Activated naive CD4-positive, alpha-beta T cell treated with anti-CD3 and anti-CD28 coated beads, Interleukin-2, amount 50 U/mL, for 16 hours (primary cell): ENCODE measurements around the gene CEP170B.
A peak's percentile ranks its signal among the peaks of the same experiment; 100 is the strongest.
"Not testable (repeated sequence)": the region's sequence is repeated elsewhere in the genome, so short reads cannot be mapped to it uniquely, and the experiment has no call there.

Source experiments
- DNase-seq: peaks from one replicate; pipeline ENCODE4 v3.0.0-alpha.2; 2020

CEP170B gene

DNA sequence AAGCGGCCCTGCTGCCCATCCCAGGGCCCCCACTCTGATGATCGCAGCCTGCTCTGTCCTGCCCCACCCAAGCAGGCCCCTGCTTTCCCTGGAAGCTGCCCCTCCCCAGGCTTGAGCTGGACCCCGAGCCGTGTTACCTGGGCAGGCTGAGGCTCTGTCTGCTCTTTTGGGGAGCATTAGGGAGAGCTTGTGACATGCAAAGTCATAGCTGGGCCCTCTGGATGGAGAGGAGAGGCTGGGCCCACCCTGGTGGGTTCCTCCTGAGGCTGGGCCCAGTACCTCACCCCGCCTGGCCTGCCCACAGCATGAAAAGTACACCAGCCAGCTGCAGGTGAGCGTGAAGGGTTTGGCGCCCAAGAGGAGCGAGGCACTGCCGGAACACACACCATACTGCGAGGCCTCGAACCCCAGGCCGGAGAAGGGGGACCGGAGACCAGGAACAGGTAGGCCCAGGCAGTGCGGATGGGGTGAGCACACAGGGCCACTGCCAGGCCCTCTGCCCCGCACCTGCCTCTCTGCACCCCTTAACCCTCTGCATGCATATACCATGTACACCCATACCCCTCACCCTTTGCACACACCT, 15.0 kb downstream of the CEP170B start:
- DNase-seq: peak; percentile 7

DNA sequence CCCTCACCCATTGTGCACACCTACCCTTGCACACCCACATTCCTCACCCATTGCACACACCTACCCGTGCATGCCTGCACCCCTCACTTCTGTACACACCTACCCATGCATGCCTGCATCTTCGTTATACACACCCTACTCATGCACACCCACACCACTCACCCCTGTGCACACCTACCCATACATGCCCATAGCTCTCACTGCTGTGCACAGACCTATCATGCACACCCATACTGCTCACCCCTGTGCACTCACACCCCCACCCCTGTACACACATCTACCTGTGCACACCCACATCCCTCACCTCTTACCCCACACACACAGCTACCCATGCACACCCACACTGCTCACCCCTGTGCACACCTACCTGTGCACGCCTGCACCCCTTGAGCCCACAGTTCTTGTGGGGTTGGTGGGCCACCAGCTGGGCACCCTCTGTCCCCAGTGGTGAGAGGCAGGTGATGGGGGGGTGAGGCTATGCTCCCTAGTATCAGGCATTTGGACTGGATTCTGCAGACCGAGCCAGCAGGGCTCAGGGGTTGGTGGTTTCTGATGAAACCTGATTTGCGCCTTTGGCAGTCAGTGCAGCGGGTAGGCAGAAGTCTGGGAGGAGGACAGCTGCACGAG, 15.6 kb downstream of the CEP170B start:
- no peak for DNase-seq

DNA sequence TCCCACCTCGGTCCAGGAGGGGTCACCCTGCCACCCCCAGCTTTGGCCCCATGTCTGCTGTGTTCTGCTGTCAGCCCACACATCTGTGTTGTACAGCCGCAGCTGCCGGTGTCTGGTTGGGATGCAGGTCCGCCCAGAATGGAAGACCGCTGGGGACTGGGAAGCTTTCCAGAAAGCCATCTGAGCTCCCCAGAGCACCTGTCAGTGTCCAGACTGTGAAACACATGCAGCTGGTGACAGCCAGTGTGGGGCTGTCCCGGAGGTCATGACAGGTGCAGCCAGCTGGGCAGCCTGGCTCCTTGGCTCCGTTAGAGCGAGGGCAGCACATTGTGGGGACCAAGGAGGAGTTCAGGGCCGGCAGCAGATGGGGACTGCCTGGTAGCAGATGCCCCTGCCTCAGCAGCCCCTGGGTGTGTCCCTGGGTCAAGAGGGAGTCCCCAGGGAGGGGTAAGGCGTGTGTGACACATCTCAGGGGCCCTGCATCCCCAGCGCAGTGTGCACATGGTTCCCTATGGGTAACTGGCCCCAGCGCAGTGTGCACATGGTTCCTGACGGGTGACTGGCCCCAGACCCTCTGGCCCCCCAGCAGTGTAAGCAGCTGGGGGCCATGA, 16.4 kb downstream of the CEP170B start:
- DNase-seq: no peak

DNA sequence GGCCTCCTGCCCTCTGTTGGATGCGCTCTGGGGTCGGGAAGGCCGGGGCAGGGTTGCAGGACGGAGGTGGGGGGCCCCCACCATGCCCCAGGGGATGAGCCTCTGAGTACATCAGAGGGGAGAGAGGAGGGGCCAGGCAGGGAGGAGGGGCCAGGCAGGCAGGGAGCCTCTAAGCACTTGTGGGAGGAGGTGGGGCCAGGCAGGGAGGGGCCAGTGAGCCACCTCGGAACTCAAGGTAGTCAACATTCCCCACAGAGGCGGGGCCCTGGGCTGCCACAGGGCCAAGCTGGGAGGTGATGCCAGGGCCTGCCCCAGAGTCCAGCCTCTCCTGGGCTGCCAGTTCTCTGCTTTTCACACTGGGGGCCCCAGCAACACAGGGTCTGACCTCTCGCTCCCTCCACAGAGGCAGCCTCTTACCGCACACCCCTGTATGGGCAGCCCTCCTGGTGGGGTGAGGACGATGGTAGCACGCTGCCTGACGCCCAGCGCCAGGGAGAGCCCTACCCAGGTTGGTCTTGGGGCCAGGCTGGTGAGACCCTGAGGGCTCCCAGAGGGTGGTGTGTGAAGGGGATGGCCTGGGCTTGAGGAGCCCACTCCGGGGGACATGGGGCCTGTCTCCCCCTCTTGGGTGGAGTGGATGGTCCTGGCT, 17.4 kb downstream of the CEP170B start:
- peak; percentile 25 for DNase-seq

DNA sequence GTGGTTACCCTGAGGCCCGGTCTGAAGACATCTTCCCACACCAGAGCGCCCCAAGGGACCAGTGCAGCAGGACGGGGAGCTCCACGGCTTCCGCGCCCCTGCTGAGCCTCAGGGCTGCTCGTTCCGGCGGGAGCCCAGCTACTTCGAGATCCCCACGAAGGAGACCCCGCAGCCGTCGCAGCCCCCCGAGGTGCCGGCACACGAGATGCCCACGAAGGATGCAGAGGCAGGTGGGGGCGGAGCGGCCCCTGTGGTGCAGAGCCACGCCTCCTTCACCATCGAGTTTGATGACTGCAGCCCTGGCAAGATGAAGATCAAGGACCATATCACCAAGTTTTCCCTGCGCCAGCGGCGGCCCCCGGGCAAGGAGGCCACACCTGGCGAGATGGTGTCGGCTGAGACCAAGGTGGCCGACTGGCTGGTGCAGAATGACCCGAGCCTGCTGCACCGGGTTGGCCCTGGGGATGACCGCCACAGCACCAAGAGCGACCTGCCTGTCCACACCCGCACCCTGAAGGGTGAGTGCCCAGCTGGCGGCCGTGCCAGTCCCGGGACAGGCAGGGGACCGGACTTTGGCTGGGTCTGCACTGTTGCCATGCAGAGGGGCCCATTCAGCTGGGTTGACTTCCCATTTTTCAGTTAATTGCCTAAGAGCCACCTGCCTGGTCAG, 18.1 kb downstream of the CEP170B start:
- DNase-seq: peak; percentile 9

DNA sequence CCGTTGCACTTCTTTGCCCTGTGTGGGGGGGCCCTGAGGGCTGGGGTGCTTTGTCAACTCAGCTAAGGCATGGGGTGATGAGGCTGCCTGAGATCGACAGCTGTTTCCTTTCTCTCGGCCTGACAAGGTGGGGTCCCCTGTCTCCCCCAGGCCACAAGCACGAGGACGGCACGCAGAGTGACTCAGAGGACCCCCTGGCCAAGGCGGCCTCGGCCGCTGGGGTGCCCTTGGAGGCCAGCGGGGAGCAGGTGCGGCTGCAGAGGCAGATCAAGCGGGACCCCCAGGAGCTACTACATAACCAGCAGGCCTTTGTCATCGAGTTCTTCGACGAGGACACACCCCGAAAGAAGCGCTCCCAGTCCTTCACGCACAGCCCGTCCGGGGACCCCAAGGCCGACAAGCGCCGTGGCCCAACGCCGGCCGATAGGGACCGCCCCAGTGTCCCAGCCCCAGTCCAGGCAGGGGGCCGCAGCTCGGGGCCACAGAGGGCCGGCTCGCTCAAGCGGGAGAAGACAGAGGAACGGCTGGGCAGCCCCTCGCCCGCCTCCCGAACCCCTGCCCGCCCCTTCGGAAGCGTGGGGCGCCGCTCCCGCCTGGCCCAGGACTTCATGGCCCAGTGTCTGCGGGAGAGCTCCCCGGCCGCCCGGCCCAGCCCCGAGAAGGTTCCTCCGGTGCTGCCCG, 18.8 kb downstream of the CEP170B start:
- no peak for DNase-seq

DNA sequence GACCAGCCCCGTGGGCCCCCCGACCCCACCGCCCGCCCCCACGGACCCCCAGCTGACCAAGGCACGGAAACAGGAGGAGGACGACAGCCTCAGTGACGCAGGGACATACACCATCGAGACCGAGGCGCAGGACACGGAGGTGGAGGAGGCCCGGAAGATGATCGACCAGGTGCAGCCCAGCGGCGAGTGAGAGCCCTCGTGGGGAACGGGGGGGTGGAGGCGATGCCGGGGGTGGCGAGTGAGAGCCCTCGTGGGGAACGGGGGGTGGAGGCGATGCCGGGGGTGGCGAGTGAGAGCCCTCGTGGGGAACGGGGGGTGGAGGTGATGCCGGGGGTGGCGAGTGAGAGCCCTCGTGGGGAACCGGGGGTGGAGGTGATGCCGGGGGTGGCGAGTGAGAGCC, 19.3 kb downstream of the CEP170B start:
- not testable (repeated sequence) for DNase-seq

DNA sequence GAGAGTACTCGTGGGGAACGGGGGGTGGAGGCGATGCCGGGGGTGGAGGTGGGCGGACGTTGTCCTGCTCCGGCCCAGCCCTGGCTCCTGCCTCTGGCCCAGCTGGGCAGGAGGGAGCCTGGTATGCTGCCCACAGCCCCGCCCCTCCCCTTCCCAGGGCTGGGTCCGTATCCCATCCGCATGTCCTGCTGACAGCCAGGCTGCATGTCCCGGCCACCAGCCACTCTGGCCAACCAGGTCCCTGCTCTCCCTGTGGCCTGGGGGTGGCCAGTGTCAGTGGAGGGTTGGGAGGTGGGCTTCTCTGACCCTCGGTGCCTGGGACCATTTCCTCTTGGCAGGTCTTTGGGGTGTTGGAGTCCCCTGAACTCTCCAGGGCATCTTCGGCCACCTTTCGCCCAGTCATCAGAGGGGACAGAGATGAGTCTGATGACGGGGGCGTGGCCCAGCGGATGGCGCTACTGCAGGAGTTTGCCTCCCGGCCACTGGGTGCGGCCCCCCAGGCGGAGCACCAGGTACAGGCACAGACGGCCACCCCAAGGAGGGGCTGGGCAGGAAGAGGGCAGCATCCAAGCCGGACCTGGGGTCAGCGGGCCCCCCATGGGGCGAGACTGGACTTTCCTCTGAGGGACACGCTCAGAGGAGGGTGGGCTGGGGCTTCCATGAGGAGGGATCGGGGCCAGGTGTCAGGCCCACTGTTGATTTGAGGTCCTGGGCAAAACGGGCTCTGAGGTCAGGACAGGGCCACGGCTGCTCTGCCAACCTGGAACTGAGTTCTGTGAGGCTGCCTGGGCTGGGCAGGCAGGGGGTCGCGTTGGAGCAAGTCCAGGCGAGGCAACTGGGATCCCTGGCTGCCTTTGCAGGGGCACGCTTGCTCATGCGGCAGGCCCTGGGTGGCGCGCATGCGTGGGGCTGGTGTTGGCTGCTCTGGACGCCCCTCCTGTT, 20.2 kb downstream of the CEP170B start:
- DNase-seq: no peak

DNA sequence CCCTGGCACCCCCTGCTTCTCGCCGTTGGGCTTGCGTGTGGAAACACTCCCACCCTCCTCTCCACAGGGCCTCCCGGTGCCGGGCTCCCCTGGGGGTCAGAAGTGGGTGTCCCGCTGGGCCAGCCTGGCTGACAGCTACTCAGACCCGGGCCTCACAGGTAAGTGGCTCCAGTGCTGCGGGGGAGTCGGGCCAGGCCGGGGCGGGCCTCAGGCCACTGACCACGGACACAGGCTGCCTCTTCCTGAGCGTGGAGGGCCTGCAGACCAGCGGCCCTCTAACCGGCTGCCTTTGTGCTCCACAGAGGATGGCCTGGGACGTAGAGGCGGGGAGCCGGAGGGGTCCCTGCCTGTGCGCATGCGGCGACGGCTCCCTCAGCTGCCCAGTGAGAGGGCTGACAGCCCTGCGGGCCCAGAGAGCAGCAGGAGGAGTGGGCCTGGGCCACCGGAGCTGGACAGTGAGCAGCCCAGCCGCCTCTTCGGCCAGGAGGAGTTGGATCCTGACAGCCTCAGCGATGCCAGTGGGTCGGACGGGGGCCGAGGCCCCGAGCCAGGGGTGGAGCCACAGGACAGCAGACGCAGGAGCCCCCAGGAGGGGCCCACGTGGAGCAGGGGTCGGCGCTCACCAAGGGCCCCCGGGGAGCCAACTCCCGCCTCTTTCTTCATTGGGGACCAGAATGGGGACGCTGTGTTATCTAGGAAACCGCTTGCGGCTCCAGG, 21.1 kb downstream of the CEP170B start:
- peak; percentile 10 for DNase-seq

DNA sequence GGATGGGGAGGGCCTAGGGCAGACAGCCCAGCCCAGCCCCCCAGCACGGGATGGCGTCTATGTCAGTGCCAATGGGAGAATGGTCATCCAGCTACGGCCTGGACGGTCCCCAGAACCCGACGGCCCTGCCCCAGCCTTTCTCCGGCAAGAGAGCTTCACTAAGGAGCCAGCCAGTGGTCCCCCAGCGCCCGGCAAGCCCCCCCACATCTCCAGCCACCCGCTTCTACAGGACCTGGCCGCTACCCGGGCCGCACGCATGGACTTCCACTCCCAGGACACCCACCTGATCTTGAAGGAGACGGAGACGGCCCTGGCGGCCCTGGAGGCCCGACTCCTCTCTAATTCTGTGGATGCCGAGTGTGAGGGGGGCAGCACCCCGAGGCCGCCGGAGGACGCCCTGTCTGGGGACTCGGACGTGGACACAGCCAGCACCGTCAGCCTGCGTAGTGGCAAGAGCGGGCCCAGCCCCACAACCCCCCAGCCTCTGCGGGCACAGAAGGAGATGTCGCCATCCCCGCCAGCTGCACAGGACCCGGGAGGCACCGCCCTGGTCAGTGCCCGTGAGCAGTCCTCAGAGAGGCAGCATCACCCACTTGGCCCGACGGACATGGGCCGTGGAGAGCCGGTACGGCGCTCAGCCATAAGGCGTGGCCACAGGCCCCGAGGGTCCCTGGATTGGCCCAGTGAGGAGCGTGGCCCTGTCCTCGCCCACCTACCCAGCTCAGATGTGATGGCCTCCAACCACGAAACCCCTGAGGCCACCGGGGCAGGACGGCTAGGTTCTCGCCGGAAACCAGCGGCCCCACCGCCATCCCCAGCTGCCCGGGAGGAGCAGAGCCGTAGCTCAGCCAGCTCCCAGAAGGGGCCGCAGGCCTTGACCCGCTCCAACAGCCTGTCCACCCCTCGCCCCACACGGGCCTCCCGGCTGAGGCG, 21.9 kb downstream of the CEP170B start:
- peak; percentile 9 for DNase-seq

DNA sequence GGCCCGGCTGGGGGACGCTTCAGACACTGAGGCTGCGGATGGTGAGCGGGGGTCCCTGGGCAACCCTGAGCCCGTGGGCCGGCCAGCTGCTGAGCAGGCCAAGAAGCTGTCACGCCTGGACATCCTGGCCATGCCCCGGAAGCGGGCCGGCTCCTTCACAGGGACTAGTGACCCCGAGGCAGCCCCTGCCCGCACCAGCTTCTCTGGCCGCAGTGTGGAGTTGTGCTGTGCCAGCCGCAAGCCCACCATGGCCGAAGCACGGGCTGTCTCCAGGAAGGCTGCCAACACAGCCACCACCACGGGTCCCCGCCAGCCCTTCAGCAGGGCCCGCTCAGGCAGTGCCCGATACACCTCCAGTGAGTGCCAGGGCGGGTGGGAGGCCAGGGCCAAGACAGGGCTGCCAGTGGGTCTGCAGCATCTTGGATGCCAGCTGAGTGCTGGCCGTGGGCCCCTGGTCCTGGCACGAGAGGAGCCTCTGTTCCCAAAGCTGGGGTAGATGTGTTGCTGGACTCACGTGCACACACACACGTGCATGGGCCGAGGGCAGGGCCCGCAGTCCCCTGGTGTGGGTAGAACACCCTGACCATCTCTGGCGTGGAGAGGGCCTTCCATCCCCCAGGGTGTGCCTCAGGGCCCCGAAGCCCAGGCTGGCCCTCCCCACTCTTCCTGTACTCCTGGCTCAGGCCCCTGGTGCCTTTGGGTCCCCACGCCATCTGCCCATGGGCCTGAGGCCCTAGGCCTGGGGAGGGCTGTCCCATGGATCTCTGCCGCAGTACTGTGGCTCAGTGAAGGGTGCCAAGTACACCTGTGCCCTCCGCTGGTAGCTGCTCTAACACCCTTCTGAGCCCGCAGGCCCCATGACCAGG, 22.8 kb downstream of the CEP170B start:
- DNase-seq: peak; percentile 9

DNA sequence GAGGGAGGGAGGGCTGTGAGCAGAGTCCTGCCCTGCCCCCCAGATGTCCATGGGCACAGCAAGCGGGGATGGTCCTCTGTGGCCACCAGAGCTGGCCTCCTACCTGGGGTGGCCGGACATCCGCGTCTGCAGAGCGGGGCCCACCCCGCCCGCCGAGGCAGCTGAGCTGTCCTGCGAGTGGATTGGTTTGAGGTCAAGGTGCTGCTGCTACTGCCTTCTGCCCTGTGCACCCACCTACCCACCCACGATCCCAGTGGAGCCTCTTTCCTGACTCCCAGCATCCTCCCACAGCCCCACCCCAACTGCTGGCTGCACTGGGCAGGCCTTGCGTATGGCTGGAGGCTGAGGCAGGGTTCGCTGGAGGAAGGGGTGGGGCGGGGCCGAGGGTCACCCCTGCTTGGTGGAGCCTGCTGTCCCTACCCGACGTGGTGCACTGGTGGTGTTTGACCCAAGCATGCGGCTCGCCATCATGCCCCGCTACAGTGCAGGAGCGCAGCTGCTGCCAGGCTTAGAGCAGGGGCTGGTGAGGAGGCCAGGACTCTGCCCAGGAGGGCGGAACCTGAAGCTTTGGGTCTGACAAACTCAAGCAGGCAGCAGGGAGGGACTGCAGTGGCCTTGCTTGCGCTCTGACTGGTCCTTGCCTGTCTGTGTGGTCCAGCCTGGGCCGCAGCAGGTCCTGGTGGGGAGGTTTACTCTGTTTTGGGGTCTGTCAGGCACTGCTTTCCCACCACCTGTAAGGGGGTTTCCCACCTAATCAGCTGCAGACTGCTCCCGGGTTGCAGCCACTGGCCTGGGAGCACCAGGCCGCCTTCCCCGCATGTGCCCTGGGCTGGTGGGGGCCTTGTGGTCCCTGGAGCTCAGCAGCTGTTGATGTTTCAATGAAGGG, 23.7 kb downstream of the CEP170B start:
- no peak for DNase-seq

DNA sequence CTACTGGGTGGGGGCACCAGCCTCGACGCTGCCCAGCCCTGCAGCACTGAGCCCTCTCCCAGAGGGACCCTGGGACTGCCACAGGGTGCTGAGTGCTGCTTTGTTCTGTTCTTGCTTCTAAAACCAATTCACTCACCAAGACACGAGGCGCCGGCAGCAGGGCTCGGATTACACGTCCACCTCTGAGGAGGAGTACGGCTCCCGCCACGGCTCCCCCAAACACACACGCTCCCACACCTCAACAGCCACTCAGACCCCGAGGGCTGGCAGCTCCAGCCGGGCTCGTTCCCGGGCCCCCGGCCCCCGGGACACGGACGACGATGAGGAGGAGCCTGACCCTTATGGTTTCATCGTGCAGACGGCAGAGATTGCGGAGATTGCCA, 24.3 kb downstream of the CEP170B start:
- no peak for DNase-seq

DNA sequence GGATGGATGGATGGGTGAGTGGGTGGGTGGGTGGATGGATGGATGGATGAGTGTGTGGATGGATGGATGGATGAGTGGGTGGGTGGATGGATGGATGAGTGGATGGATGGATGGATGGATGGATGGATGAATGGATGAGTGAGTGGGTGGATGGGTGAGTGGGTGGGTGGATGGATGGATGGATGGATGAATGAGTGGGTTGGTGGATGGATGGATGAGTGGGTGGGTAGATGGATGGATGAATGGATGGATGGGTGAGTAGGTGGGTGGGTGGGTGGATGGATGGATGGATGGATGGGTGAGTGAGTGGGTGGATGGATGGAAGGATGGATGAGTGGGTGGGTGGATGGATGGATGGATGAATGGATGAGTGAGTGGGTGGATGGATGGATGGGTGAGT, 25.2 kb downstream of the CEP170B start:
- DNase-seq: not testable (repeated sequence)

DNA sequence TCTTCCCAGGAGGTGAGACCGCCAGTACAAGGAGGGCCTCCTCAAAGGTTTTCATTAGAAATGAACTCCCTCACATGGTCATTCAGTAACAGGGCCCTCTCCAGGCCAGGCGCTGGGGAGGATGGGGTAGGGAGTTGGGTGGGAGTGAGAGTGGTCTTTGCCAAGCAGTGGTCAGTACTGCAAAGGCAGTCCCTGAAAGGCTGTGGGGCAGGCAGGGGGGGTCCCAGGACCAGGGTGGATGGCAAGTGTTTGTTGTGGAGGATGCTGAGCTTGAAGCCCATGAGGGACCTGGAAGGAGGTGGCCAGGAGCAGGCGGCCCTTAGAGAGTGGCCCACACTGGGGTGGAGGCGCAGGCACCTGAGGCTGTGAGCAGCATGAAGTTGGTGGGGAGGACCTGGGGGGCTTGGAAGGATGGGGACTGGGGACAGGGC, 26.1 kb downstream of the CEP170B start:
- DNase-seq: no peak

DNA sequence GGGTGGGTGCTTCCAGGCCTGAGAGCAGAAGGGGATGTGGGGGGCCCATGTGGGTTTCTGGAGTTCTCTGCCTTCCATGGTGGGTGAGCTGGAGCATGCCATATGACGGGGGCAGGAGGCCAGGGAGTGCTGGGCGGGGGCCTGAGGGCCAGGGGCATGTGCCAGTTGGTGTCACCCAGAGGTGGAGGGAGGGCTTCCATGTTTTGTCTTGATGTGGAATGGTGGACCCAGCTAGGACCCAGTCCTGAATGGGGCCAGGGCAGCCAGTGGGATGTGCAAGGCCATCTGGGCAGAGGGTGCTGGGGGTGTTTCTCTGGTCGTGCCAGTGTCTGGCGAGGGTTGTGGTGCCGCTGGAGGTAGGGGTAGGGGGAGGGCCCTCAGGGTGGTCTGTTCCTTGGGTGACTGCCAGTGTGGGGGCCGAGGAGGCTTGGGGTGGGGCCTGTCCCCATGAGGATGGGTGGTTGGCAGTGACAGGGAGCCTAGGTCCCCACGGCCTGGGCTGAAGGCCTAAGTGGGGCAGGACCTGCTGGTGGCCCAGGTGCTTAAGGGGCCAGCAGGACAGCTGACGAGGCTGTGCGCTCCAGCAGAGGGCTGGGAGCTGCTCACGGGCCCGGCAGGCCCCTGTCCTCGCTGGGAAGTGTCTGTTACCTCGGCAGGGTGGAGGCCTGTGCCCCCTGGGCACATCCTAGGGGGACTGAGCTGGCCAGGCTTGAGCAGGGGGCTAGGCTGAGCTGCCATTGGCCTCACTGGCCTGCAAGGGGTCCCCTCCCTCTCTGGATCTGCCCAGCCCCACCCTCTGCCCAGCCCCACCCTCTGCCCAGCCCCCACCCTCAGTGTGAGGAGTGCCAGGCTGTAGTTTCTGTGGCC, 26.8 kb downstream of the CEP170B start:
- no peak for DNase-seq
